GM12878 (cell line): ENCODE data around the gene SNRPE. TPM values are rescaled to one million over a fixed set of nuclear protein-coding genes. Genes with fewer than 3 reads are reported as not detected.

Source experiments
- ATAC-seq: fragments of 200-7000 bp; cut with Tn5 transposase; 3 replicates; pipeline ENCODE4 v1.9.1; 2020; ENCODE audit warnings: mild to moderate bottlenecking, moderate library complexity
- BruUV-seq: library from RNA; stranded (reverse); fragments of 400-500 nt; replicated peaks from 2 replicates; lab custom pipeline; 2021; lab: Mats Ljungman, UMichigan
- CTCF ChIA-PET: fragments of 300-600 bp; sonication (Branson Sonifier 250); formaldehyde crosslinking; extraction: SDS; loops from one replicate; lab custom pipeline; 2021; ENCODE audit warnings: inconsistent platforms; lab: Yijun Ruan, JAX
- POLR2A ChIA-PET: fragments of 350-600 bp; formaldehyde crosslinking; extraction: SDS; loops from one replicate; lab custom pipeline; 2021; ENCODE audit warnings: inconsistent platforms; lab: Charles Lee
- RAD21 ChIA-PET: fragments of 300-600 bp; sonication (Branson Sonifier 250); formaldehyde crosslinking; loops from one replicate; lab custom pipeline; 2023; ENCODE audit warnings: antibody characterized with exemption; ENCODE audit not compliant: unreplicated experiment; lab: Charles Lee
- SMC1A ChIA-PET: fragments of 300-600 bp; sonication (Branson Sonifier 250); formaldehyde crosslinking; loops from one replicate; lab custom pipeline; 2023; ENCODE audit not compliant: unreplicated experiment, uncharacterized antibody; lab: Charles Lee
- DNase-seq: peaks from one replicate; pipeline ENCODE4 v3.0.0-alpha.2; 2011; ENCODE audit warnings: low read depth, low spot score
- FAIRE-seq: peaks from 3 replicates; lab custom pipeline; 2011; peaks lifted over from hg19 to GRCh38; lab: Jason Lieb, UNC
- H2AFZ ChIP-seq: 2 replicates; pipeline ENCODE4 v1.6.0; 2011; ENCODE audit warnings: low read depth, low read length, control low read depth; ENCODE audit not compliant: control insufficient read depth
- H3K27ac ChIP-seq: 2 replicates; pipeline ENCODE4 v1.5.1; 2011; ENCODE audit warnings: control low read depth; ENCODE audit not compliant: control insufficient read depth, insufficient read depth
- H3K27me3 ChIP-seq, 2 experiments: replicated peaks in 1 of 2; 2 replicates each; pipeline versions ENCODE4 v1.6.0 to v1.6.1; 2011; ENCODE audit warnings: low read length in 1 of 2; ENCODE audit not compliant: control insufficient read depth in 2 of 2, insufficient read depth in 2 of 2
- H3K36me3 ChIP-seq, 2 experiments: 2 replicates each; pipeline ENCODE4 v1.5.1; 2011; ENCODE audit warnings: low read length in 1 of 2; ENCODE audit not compliant: control insufficient read depth in 2 of 2, insufficient read depth in 2 of 2
- H3K4me1 ChIP-seq: 2 replicates; pipeline ENCODE4 v1.6.1; 2011; ENCODE audit warnings: mild to moderate bottlenecking, low read length, moderate library complexity, mixed read lengths; ENCODE audit not compliant: control insufficient read depth, insufficient read depth
- H3K4me2 ChIP-seq: 2 replicates; pipeline ENCODE4 v1.6.0; 2011; ENCODE audit warnings: control low read depth; ENCODE audit not compliant: control insufficient read depth, insufficient read depth
- H3K4me3 ChIP-seq: fragments of 200-600 bp; sonication (generic); 2 replicates; pipeline ENCODE4 v1.5.1; 2016
- H3K79me2 ChIP-seq: 2 replicates; pipeline ENCODE4 v1.6.0; 2011; ENCODE audit warnings: low read length; ENCODE audit not compliant: control insufficient read depth, insufficient read depth
- H3K9ac ChIP-seq: 2 replicates; pipeline ENCODE4 v1.8.0; 2011; ENCODE audit warnings: low read length, control low read depth, mixed read lengths; ENCODE audit not compliant: control insufficient read depth, insufficient read depth
- H3K9me3 ChIP-seq: replicated peaks from 3 replicates; pipeline ENCODE4 v1.5.1; 2011; ENCODE audit warnings: mild to moderate bottlenecking, low read length; ENCODE audit not compliant: control insufficient read depth, insufficient read depth
- H4K20me1 ChIP-seq: 2 replicates; pipeline ENCODE4 v1.6.0; 2011; ENCODE audit not compliant: control insufficient read depth, insufficient read depth
- BCL11A ChIP-seq: IDR thresholded peaks from 2 replicates; pipeline ENCODE4 v1.6.1; 2011; ENCODE audit warnings: low read depth, low read length
- BMI1 ChIP-seq: fragments of 450-650 bp; IDR thresholded peaks from 2 replicates; pipeline ENCODE4 v1.6.1; 2016; ENCODE audit warnings: mild to moderate bottlenecking, moderate library complexity, borderline replicate concordance
- CBX5 ChIP-seq: sonication (generic); IDR thresholded peaks from 2 replicates; pipeline ENCODE4 v1.6.1; 2016; ENCODE audit warnings: low read depth, moderate library complexity, mild to moderate bottlenecking, inconsistent platforms
- HDGF ChIP-seq: fragments of 450-650 bp; IDR thresholded peaks from 2 replicates; pipeline ENCODE4 v1.6.1; 2016; ENCODE audit warnings: antibody characterized with exemption
- IKZF1 ChIP-seq: fragments of 450-650 bp; conservative IDR thresholded peaks from 2 replicates; pipeline ENCODE4 v1.6.1; 2017; ENCODE audit warnings: antibody characterized with exemption, mild to moderate bottlenecking
- NRF1 ChIP-seq: conservative IDR thresholded peaks from 2 replicates; pipeline ENCODE4 v1.6.1; 2011; ENCODE audit warnings: mild to moderate bottlenecking, low read depth, low read length, improper control_type of control experiment
- PML ChIP-seq: IDR thresholded peaks from 2 replicates; pipeline ENCODE4 v1.6.1; 2012; ENCODE audit warnings: low read length, inconsistent platforms
- RAD21 ChIP-seq: IDR thresholded peaks from 2 replicates; pipeline ENCODE4 v1.6.1; 2011; ENCODE audit warnings: mild to moderate bottlenecking, low read depth, low read length, moderate library complexity; ENCODE audit not compliant: insufficient read depth
- RBBP5 ChIP-seq: fragments of 200-600 bp; sonication (generic); conservative IDR thresholded peaks from 2 replicates; pipeline ENCODE4 v1.6.1; 2016
- RUNX3 ChIP-seq: IDR thresholded peaks from 2 replicates; pipeline ENCODE4 v1.6.1; 2012; ENCODE audit warnings: low read length, inconsistent platforms
- SMC3 ChIP-seq: IDR thresholded peaks from 2 replicates; pipeline ENCODE4 v1.6.1; 2011; ENCODE audit warnings: low read length, improper control_type of control experiment, borderline replicate concordance
- SRF ChIP-seq, 2 experiments: IDR thresholded peaks; 2 replicates each; pipeline ENCODE4 v1.6.1; 2011; ENCODE audit warnings: low read depth in 2 of 2, low read length in 2 of 2, mild to moderate bottlenecking in 1 of 2, moderate library complexity in 1 of 2
- TAF1 ChIP-seq: IDR thresholded peaks from 2 replicates; pipeline ENCODE4 v1.6.1; 2011; ENCODE audit warnings: mild to moderate bottlenecking, low read depth, low read length, borderline replicate concordance
- TCF7 ChIP-seq: IDR thresholded peaks from 2 replicates; pipeline ENCODE4 v1.6.1; 2014; ENCODE audit warnings: antibody characterized with exemption, borderline replicate concordance
- ZNF384 ChIP-seq: IDR thresholded peaks from 2 replicates; pipeline ENCODE4 v1.6.1; 2012; ENCODE audit warnings: low read depth, mild to moderate bottlenecking, low read length, improper control_type of control experiment, borderline replicate concordance
- WGBS: methylation state at CpG from one replicate; pipeline ENCODE4 v1.1.6; 2016; ENCODE audit warnings: low lambda C conversion rate; ENCODE audit not compliant: insufficient replicate concordance, insufficient coverage; ENCODE audit errors: missing lambda C conversion rate; 5-methylcytosine and 5-hydroxymethylcytosine counted together
- in situ Hi-C: fragments of 300-500 bp; cut with MboI; formaldehyde crosslinking; loops from 9 replicates; pipeline ENCODE4 v1.14.3; 2018; ENCODE audit warnings: mixed read lengths
- intact Hi-C: fragments of 100-400 bp; cut with micrococcal nuclease; formaldehyde crosslinking; loops from one replicate; pipeline ENCODE4 v1.14.2; 2022; ENCODE audit not compliant: unreplicated experiment
- polyA plus RNA-seq, 11 experiments: library from polyadenylated mRNA; depleted of rRNA in 4 of 11; unstranded in 6 of 11; stranded (reverse) in 5 of 11; fragments of >200 nt; fragmentation: Nextera tagmentation in 4 of 11; fragmentation: Illumina TruSeq in 1 of 11; extraction: Ambion mirVana in 4 of 11; extraction: Trizol in 1 of 11; gene quantifications; 1 replicate in 1 of 11; 2 replicates in 10 of 11; pipeline versions ENCODE4 v1.2.1 to v1.2.3, GENCODE V29; 2011 to 2016; ENCODE audit warnings: inconsistent platforms in 2 of 11, missing spikeins in 2 of 11, low read depth in 1 of 11
- total RNA-seq, 4 experiments: library from RNA; depleted of rRNA in 3 of 4; stranded (reverse); fragments of >200 nt in 3 of 4; fragmentation: Illumina TruSeq in 1 of 4; extraction: Trizol in 1 of 4; gene quantifications; 2 replicates each; pipeline versions ENCODE4 v1.2.1 to v1.2.3, GENCODE V29; 2013 to 2021
- TF ChIP-seq, protein P1 (sequence below): fragments of 450-650 bp; IDR thresholded peaks from 2 replicates; pipeline ENCODE4 v1.6.1; 2016; ENCODE audit warnings: mild to moderate bottlenecking
- TF ChIP-seq, protein P2 (sequence below), 3 experiments: IDR thresholded peaks in 2 of 3; conservative IDR thresholded peaks in 1 of 3; 2 replicates each; pipeline ENCODE4 v1.5.1; 2011; ENCODE audit warnings: low read depth in 3 of 3, low read length in 3 of 3, mild to moderate bottlenecking in 3 of 3, control low read depth in 2 of 3, moderate library complexity in 2 of 3, inconsistent platforms in 1 of 3, mixed read lengths in 1 of 3; ENCODE audit not compliant: control insufficient read depth in 2 of 3, insufficient read depth in 1 of 3; ENCODE audit errors: extremely low read depth in 1 of 3
- TF ChIP-seq, protein P3 (sequence below): fragments of 450-650 bp; formaldehyde crosslinking; IDR thresholded peaks from 2 replicates; pipeline ENCODE4 v1.4.0; 2020; ENCODE audit warnings: mild to moderate bottlenecking, moderate library complexity

SNRPE gene
- total and polyA plus RNA-seq, 10 of the 15 experiments (the other 5 are each of a cell fraction or from before 2014, with no cell fraction given), result 109 to 1,384 (median 316) TPM

DNA sequence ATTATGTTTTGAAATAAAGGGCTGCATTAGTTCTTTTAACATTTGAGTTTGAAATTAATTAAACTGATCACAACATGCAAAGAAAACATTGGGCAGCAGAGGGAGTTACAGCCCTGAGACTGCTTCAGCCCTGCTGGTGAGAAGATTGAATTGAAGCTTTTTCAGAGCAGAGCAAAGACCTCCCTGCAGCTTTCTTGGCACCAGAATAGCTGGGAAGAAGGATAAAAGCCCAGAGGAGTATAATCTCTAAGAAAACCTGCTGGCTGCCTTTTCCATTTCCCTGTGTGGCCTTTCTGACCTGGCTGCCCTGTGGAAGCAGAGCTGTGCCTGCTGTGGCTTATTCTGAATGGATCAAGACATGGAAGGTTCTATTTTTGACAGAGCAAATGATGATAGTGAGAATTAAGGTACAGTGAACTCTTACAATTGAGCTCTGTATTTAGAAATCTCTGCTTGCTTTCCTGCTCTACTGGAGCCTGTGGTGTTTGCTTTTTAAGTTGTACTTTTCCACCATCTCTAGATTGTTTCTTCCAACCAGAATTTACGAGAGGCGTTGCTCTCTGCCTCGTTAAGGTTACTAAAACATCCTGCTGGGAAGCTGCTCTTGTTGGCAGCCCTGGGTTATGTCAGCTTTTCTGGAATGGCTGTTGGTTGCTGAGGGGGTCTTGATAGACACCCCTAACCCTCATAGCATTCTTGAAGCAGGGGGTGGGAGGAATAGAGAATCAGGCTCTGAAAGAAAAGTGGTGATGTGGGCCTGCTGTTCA is 9.9 kb downstream of the SNRPE start:
- ChIA-PET CTCF (interaction anchor here (0.7 to 5.7 kb wide), 13 partner anchors 11 to 493 kb away, joined by 3 to 102 read pairs (median 4); partner anchors contain the start of gene SNRPE), POLR2A (interaction anchor here (1.2 kb wide), 1 partner anchor 10 kb away, joined by 4 read pairs; the partner anchor contains the start of gene SNRPE), RAD21 (interaction anchor here (1.0 to 5.0 kb wide), 3 partner anchors 171 to 259 kb away, joined by 3 to 42 read pairs (median 18); no protein-coding TSS in a partner anchor), SMC1A (interaction anchor here (0.6 to 4.8 kb wide), 9 partner anchors 13 to 501 kb away, joined by 3 to 55 read pairs (median 3); no protein-coding TSS in a partner anchor)
- H3K9ac ChIP-seq, result no peak overlapping the region
- H3K4me2 ChIP-seq, result no peak overlapping the region
- intact Hi-C loops, result no loop called here
- H4K20me1 ChIP-seq, result no peaks in the 10 kb centered on the region
- no peaks in the 10 kb centered on the region for H3K79me2 ChIP-seq
- peaks cover 2 to 9% of the 10 kb centered on the region in 2 experiments; a peak in 3 of 4 replicates for H3K36me3 ChIP-seq
- BruUV-seq, result no TSS peak
- no peaks in the 10 kb centered on the region for H3K27me3 ChIP-seq
- DNase-seq (no peak), ATAC-seq (peak; percentile 88), FAIRE-seq (no peak)
- in situ Hi-C loops, result no loop called here
- WGBS, result 85% methylated on average over 3 of the region's 3 CpGs
- no peak overlapping the region for H2AFZ ChIP-seq
- no peaks in the 10 kb centered on the region for H3K4me1 ChIP-seq
- H3K27ac ChIP-seq, result no peak overlapping the region
- no peak overlapping the region for H3K4me3 ChIP-seq
- H3K9me3 ChIP-seq, result no peaks in the 10 kb centered on the region
- TF ChIP-seq, protein P1, sequence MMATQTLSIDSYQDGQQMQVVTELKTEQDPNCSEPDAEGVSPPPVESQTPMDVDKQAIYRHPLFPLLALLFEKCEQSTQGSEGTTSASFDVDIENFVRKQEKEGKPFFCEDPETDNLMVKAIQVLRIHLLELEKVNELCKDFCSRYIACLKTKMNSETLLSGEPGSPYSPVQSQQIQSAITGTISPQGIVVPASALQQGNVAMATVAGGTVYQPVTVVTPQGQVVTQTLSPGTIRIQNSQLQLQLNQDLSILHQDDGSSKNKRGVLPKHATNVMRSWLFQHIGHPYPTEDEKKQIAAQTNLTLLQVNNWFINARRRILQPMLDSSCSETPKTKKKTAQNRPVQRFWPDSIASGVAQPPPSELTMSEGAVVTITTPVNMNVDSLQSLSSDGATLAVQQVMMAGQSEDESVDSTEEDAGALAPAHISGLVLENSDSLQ, result no peak
- TF ChIP-seq ZNF384 (no peak), SMC3 (peak; percentile 43; the same call in 1 of the 2 replicates), SRF (IDR thresholded peaks at IDR 0.05; ENCODE audit: low read depth in 2 of 2, low read length in 2 of 2) (no peak), TCF7 (no peak), NRF1 (no peak), RBBP5 (no peak), RAD21 (peak; percentile 56), HDGF (no peak), BMI1 (no peak), IKZF1 (no peak), RUNX3 (no peak), BCL11A (no peak), TAF1 (no peak), CBX5 (no peak), PML (no peak)
- TF ChIP-seq, protein P2, sequence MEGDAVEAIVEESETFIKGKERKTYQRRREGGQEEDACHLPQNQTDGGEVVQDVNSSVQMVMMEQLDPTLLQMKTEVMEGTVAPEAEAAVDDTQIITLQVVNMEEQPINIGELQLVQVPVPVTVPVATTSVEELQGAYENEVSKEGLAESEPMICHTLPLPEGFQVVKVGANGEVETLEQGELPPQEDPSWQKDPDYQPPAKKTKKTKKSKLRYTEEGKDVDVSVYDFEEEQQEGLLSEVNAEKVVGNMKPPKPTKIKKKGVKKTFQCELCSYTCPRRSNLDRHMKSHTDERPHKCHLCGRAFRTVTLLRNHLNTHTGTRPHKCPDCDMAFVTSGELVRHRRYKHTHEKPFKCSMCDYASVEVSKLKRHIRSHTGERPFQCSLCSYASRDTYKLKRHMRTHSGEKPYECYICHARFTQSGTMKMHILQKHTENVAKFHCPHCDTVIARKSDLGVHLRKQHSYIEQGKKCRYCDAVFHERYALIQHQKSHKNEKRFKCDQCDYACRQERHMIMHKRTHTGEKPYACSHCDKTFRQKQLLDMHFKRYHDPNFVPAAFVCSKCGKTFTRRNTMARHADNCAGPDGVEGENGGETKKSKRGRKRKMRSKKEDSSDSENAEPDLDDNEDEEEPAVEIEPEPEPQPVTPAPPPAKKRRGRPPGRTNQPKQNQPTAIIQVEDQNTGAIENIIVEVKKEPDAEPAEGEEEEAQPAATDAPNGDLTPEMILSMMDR (IDR thresholded peaks at IDR 0.05 in 2 of 3, conservative IDR thresholded peaks at IDR 0.05 in 1 of 3; ENCODE audit: control insufficient read depth in 2 of 3, extremely low read depth in 1 of 3, insufficient read depth in 1 of 3, low read depth in 3 of 3, low read length in 3 of 3), result peak; percentile 64 to 67 (median 67)
- TF ChIP-seq, protein P3, sequence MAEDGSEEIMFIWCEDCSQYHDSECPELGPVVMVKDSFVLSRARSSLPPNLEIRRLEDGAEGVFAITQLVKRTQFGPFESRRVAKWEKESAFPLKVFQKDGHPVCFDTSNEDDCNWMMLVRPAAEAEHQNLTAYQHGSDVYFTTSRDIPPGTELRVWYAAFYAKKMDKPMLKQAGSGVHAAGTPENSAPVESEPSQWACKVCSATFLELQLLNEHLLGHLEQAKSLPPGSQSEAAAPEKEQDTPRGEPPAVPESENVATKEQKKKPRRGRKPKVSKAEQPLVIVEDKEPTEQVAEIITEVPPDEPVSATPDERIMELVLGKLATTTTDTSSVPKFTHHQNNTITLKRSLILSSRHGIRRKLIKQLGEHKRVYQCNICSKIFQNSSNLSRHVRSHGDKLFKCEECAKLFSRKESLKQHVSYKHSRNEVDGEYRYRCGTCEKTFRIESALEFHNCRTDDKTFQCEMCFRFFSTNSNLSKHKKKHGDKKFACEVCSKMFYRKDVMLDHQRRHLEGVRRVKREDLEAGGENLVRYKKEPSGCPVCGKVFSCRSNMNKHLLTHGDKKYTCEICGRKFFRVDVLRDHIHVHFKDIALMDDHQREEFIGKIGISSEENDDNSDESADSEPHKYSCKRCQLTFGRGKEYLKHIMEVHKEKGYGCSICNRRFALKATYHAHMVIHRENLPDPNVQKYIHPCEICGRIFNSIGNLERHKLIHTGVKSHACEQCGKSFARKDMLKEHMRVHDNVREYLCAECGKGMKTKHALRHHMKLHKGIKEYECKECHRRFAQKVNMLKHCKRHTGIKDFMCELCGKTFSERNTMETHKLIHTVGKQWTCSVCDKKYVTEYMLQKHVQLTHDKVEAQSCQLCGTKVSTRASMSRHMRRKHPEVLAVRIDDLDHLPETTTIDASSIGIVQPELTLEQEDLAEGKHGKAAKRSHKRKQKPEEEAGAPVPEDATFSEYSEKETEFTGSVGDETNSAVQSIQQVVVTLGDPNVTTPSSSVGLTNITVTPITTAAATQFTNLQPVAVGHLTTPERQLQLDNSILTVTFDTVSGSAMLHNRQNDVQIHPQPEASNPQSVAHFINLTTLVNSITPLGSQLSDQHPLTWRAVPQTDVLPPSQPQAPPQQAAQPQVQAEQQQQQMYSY, result no peak
